Sigmoid colon (tissue), 7 donors: ENCODE results near the gene NOS1AP. TPM values are rescaled to one million over a fixed set of nuclear protein-coding genes. Genes with fewer than 3 reads are reported as not detected.

ENCODE experiments used
- DNase-seq: peaks from one replicate; pipeline ENCODE4 v3.0.0-alpha.2; 2019
- H3K27ac ChIP-seq, 4 donors: fragments of 200-600 bp; sonication (generic); one replicate each; pipeline ENCODE4 v1.5.1; 2016 to 2019; ENCODE audit warnings: mild to moderate bottlenecking in 1 of 4
- H3K27me3 ChIP-seq, 3 donors: fragments of 200-600 bp; sonication (generic); one replicate each; pipeline ENCODE4 v1.5.1; 2019; ENCODE audit warnings: mild to moderate bottlenecking in 1 of 3
- H3K36me3 ChIP-seq, 4 donors: fragments of 200-600 bp; sonication (generic); one replicate each; pipeline ENCODE4 v1.5.1; 2016 to 2019
- H3K4me1 ChIP-seq, 4 donors: fragments of 200-600 bp; sonication (generic); one replicate each; pipeline ENCODE4 v1.5.1; 2017 to 2019
- H3K4me3 ChIP-seq, 4 donors: fragments of 200-600 bp; sonication (generic); one replicate each; pipeline ENCODE4 v1.5.1; 2017 to 2019; ENCODE audit warnings: mild to moderate bottlenecking in 2 of 4, moderate library complexity in 1 of 4
- H3K9me3 ChIP-seq, 4 donors: fragments of 200-600 bp in 3 of 4; sonication (generic) in 3 of 4; one replicate each; pipeline versions ENCODE4 v1.5.1 to v1.6.1; 2013 to 2019
- EP300 ChIP-seq, 4 donors: sonication (generic); formaldehyde crosslinking; IDR thresholded peaks; one replicate each; pipeline ENCODE4 v1.6.1; 2017; ENCODE audit warnings: antibody characterized with exemption in 4 of 4
- POLR2A ChIP-seq, 2 donors: fragments of 450-650 bp; IDR thresholded peaks; one replicate each; pipeline ENCODE4 v1.6.1; 2016; ENCODE audit warnings: antibody characterized with exemption in 2 of 2, mild to moderate bottlenecking in 2 of 2, moderate library complexity in 2 of 2
- POLR2AphosphoS5 ChIP-seq, 4 donors: sonication (generic); formaldehyde crosslinking; IDR thresholded peaks; one replicate each; pipeline ENCODE4 v1.6.1; 2017; ENCODE audit warnings: antibody characterized with exemption in 4 of 4
- WGBS, 2 donors: extraction: QIAGEN DNeasy Blood & Tissue Kit; methylation state at CpG; one replicate each; pipeline ENCODE4 v1.1.7; 2013; 5-methylcytosine and 5-hydroxymethylcytosine counted together
- intact Hi-C: fragments of 100-400 bp; cut with DNase I; formaldehyde crosslinking; loops from one replicate; pipeline ENCODE4 v1.15.1; 2023
- polyA plus RNA-seq, 3 donors: library from polyadenylated mRNA; stranded (reverse); fragments of 200-250 nt; gene quantifications; one replicate each; pipeline ENCODE4 v1.2.3, GENCODE V29; 2013
- total RNA-seq, 4 donors: library from RNA; depleted of rRNA; stranded (reverse); fragments of >200 nt; gene quantifications; one replicate each; pipeline ENCODE4 v1.1.0, GENCODE V29; 2016
- TF ChIP-seq, protein P1 (sequence below), 4 experiments: fragments of 450-650 bp in 3 of 4; fragments of 200-600 bp in 1 of 4; IDR thresholded peaks; one replicate each; pipeline ENCODE4 v1.5.1; 2016 to 2019; ENCODE audit warnings: antibody characterized with exemption in 4 of 4, mild to moderate bottlenecking in 3 of 4, moderate library complexity in 2 of 4
- donor health status: healthy with polysubstance abuse.
- donor health status: Bipolar disorder and iron deficiency.
- donor health status: healthy.

Gene NOS1AP
- total and polyA plus RNA-seq, 7 donors: 1.2 to 11.9 (median 4.6) TPM

- TF ChIP-seq EP300 (IDR thresholded peaks at IDR 0.05) (no peak), POLR2A (IDR thresholded peaks at IDR 0.05) (no peak), POLR2AphosphoS5 (IDR thresholded peaks at IDR 0.05) (no peak)
- TF ChIP-seq, protein P1, sequence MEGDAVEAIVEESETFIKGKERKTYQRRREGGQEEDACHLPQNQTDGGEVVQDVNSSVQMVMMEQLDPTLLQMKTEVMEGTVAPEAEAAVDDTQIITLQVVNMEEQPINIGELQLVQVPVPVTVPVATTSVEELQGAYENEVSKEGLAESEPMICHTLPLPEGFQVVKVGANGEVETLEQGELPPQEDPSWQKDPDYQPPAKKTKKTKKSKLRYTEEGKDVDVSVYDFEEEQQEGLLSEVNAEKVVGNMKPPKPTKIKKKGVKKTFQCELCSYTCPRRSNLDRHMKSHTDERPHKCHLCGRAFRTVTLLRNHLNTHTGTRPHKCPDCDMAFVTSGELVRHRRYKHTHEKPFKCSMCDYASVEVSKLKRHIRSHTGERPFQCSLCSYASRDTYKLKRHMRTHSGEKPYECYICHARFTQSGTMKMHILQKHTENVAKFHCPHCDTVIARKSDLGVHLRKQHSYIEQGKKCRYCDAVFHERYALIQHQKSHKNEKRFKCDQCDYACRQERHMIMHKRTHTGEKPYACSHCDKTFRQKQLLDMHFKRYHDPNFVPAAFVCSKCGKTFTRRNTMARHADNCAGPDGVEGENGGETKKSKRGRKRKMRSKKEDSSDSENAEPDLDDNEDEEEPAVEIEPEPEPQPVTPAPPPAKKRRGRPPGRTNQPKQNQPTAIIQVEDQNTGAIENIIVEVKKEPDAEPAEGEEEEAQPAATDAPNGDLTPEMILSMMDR (IDR thresholded peaks at IDR 0.05): no peak
- 71 to 76% methylated on average over 3 of the region's 3 CpGs for WGBS, 2 donors
- Histone ChIP-seq H3K4me3 (no peak overlapping the region), H3K27ac (peak overlapping the region in 3 of 4 donors; percentile 20 to 46 (median 36)), H3K27me3 (no peaks in the 10 kb centered on the region), H3K36me3 (no peaks in the 10 kb centered on the region), H3K4me1 (peaks cover 0 to 63% (median 58%) of the 10 kb centered on the region in 4 donors), H3K9me3 (no peaks in the 10 kb centered on the region)
- intact Hi-C loops: no loop called here
- DNase-seq: no peak
Observed at GRCh38 chr1:162193815-162194214, 124.3 kb downstream of the NOS1AP start.

DNA sequence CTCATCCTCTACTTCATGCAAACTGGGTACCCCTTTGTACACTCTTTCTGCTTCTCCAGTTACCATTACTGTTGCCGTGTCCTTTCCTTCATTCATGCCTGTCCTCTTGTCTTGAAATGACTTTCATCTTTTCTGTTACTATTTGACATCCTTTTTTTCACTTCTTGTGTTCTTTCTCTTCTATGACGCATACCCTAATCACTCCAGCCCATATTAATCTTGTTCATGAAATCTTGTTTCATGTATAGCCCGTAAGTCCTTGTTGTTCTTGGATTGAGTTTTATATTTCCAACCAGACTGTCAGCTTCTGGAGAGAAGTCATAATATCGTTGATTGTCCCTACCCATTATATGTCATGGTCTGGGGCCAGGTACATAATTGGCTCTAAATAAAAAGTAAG is 126.1 kb downstream of the NOS1AP start:
- Histone ChIP-seq H3K36me3 (no peaks in the 10 kb centered on the region), H3K27me3 (no peaks in the 10 kb centered on the region), H3K4me1 (peaks cover 0 to 78% (median 66%) of the 10 kb centered on the region in 4 donors), H3K27ac (no peak overlapping the region), H3K4me3 (no peak overlapping the region), H3K9me3 (no peaks in the 10 kb centered on the region)
- DNase-seq: no peak
- WGBS, 2 donors: 78 to 91% methylated on average over 4 of the region's 4 CpGs
- TF ChIP-seq POLR2A (IDR thresholded peaks at IDR 0.05): no peak
- no peak for TF ChIP-seq POLR2AphosphoS5 (IDR thresholded peaks at IDR 0.05)
- no peak for TF ChIP-seq EP300 (IDR thresholded peaks at IDR 0.05)
- TF ChIP-seq, protein P1 (IDR thresholded peaks at IDR 0.05): no peak
- intact Hi-C loops: no loop called here

GRCh38 chr1:162196387-162196786 is 126.9 kb downstream of the NOS1AP start:
- intact Hi-C loops: no loop called here
- Histone ChIP-seq H3K4me1 (peaks cover 0 to 82% (median 68%) of the 10 kb centered on the region in 4 donors), H3K4me3 (no peak overlapping the region), H3K27me3 (no peaks in the 10 kb centered on the region), H3K27ac (peak overlapping the region in 3 of 4 donors; percentile 66 to 74 (median 71)), H3K9me3 (no peaks in the 10 kb centered on the region), H3K36me3 (no peaks in the 10 kb centered on the region)
- WGBS, 2 donors: 50 to 72% methylated on average over 4 of the region's 4 CpGs
- no peak for DNase-seq
- TF ChIP-seq POLR2AphosphoS5 (IDR thresholded peaks at IDR 0.05) (no peak), POLR2A (IDR thresholded peaks at IDR 0.05) (no peak), EP300 (IDR thresholded peaks at IDR 0.05) (no peak)
- TF ChIP-seq, protein P1 (IDR thresholded peaks at IDR 0.05): no peak

DNA sequence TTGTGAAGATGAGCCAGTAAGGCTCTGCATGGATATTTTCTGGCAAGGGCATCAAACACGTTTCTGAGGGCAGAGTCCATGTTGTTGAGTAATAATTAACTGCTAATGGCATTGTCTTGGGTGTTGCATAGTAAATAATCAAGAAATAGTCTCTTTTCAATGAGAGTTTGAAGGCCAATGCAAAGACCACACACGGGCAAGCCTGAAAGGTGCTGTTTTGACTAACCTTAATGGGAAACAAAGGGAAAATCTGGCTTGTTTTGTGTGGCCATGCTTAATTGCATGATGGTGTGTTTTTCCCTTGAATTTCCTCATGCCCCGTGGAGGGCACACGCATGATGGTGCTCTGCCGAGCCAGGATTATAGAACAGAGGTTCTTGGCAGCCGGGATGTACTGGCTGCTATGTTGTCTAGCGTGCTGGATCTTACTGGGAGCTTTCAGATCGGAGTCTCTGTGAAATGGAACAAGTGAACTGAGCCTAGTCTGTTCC is 127.6 kb downstream of the NOS1AP start:
- Histone ChIP-seq H3K4me1 (peaks cover 0 to 81% (median 66%) of the 10 kb centered on the region in 4 donors), H3K4me3 (no peak overlapping the region), H3K27me3 (no peaks in the 10 kb centered on the region), H3K27ac (peak overlapping the region in 3 of 4 donors; percentile 66 to 74 (median 71)), H3K9me3 (no peaks in the 10 kb centered on the region), H3K36me3 (no peaks in the 10 kb centered on the region)
- TF ChIP-seq, protein P1 (IDR thresholded peaks at IDR 0.05): no peak
- TF ChIP-seq POLR2AphosphoS5 (IDR thresholded peaks at IDR 0.05): no peak
- TF ChIP-seq EP300 (IDR thresholded peaks at IDR 0.05): no peak
- TF ChIP-seq POLR2A (IDR thresholded peaks at IDR 0.05): no peak
- 75 to 81% methylated on average over 8 of the region's 8 CpGs for WGBS, 2 donors
- no peak for DNase-seq
- intact Hi-C loops: no loop called here
